HFF-Myc (cell line): ENCODE data around the gene AOAH.

Experiments
- DNase-seq: peaks from one replicate; pipeline ENCODE4 v3.0.0-alpha.2; 2011; ENCODE audit warnings: low read depth; ENCODE audit errors: extremely low read depth
- H3K4me3 ChIP-seq: replicated peaks from 2 replicates; pipeline ENCODE4 v1.5.1; 2011; ENCODE audit warnings: low read depth, mild to moderate bottlenecking, control low read depth, low read length
- TF ChIP-seq, protein P1 (sequence below): IDR thresholded peaks from 2 replicates; pipeline ENCODE4 v1.5.1; 2012; ENCODE audit warnings: mild to moderate bottlenecking, low read depth, low read length, control low read depth; ENCODE audit errors: missing control alignments

The AOAH gene

DNA sequence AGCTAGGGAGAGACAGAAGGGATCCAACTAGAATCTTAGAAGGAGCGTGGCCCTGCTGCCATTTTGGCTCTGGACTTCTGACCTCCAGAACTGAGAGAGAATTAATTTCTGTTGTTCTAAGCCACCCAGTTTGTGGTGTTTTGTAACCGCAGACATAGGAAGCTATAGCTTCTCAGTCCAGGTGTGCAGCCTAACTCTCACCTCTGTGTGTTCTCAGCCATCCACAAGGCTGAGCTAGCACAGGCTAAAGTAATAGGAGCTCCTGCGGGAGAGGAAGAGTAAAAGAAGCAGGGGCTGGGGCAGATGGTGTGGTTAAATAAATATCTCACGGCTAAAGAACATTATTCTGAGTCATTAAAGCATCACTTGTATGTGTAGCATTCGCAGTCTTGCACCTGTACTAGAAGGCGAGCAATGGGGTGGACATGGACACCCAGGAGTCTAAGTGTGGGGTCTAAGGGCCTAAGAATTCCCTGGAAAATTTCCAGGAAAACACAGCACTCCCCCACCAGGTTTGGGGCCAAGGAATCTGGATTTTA lies 94.1 kb downstream of the AOAH start:
- no peak for DNase-seq

DNA sequence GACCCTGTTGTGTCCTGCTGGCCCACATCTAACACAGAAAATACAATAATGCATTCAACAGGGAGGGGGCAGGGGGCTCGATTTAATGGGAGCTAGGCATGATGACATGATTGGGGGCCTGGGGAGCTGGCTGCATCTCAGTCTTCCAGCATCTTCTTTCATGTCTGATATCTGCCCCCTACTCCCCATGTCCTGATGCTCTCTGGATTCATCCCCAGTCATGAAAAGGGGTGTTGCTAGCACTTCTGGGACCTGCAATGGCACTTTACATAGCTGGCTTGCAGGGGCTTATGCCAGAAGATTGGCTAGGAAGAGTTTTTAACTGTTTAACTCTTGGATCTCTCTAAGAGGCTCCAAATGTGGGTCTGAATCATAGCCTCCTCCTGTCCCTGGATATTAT lies 94.9 kb downstream of the AOAH start:
- TF ChIP-seq, protein P1, sequence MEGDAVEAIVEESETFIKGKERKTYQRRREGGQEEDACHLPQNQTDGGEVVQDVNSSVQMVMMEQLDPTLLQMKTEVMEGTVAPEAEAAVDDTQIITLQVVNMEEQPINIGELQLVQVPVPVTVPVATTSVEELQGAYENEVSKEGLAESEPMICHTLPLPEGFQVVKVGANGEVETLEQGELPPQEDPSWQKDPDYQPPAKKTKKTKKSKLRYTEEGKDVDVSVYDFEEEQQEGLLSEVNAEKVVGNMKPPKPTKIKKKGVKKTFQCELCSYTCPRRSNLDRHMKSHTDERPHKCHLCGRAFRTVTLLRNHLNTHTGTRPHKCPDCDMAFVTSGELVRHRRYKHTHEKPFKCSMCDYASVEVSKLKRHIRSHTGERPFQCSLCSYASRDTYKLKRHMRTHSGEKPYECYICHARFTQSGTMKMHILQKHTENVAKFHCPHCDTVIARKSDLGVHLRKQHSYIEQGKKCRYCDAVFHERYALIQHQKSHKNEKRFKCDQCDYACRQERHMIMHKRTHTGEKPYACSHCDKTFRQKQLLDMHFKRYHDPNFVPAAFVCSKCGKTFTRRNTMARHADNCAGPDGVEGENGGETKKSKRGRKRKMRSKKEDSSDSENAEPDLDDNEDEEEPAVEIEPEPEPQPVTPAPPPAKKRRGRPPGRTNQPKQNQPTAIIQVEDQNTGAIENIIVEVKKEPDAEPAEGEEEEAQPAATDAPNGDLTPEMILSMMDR = no peak
- DNase-seq = no peak

More for the DNA sequence above, 94.1 kb downstream of the AOAH start:
- no peak overlapping the region for H3K4me3 ChIP-seq
- TF ChIP-seq, protein P1 = no peak

DNA sequence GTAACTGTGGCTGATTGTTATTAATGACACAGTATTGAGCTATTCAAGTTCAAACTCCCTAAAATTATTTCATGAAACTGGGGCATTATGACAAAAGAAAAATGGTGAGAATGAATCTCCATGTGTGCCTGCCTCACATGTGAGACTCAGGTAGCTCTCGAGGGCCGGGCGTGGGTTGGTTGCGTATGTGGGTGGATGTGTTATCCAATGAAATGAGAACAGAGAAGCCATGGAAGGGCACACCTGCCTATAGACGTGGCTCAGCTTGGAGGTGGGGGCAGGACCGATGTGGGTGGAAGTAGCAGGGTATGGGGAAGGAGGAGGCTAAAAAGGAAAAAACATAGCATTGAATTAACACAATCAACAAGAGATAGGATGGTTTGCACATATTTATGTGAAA lies 96.5 kb downstream of the AOAH start:
- TF ChIP-seq, protein P1 = no peak
- DNase-seq = no peak
- H3K4me3 ChIP-seq = no peak overlapping the region

More for the DNA sequence above, 94.9 kb downstream of the AOAH start:
- H3K4me3 ChIP-seq = no peak overlapping the region

DNA sequence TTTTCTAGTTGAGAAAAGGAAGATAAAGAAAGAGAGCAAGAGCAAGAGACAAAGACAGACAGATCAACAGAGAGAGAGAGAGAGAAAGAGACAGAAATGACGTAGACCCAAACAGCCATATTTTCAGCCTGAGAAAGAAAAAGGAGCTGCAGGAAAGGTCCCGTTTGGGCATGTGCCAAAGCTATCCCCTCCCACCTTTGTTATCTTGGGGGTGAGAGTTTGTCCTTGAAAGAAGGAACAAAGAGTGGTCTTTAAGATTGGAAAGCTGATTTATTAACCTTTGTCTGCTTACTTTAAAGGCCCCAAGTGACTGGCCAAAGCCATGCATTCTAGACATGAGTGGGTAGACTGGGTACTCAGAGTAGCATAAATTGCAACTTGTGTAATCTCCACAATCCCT lies 98.2 kb downstream of the AOAH start:
- TF ChIP-seq, protein P1 = no peak
- no peak overlapping the region for H3K4me3 ChIP-seq
- no peak for DNase-seq

DNA sequence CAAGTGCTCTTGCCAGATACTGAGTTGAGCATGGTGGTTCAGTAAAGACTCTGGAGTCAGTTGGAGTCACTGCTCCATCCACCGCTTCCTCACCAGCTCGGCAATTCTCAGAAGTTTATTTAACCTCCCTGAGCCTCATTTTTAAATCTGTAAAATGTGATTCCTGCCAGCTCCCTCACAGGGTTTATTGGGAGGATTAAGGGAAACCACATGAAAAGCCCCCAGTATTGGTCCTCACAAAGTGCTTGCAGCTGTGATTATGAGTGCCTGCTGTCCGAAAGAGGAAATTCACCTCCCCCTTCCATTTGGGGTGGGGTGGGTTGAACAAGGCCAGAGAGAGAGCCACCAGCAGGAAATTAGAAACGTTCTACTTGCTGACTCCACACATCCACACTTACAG lies 99.0 kb downstream of the AOAH start:
- H3K4me3 ChIP-seq = no peak overlapping the region
- TF ChIP-seq, protein P1 = no peak
- DNase-seq = peak; percentile 25

DNA sequence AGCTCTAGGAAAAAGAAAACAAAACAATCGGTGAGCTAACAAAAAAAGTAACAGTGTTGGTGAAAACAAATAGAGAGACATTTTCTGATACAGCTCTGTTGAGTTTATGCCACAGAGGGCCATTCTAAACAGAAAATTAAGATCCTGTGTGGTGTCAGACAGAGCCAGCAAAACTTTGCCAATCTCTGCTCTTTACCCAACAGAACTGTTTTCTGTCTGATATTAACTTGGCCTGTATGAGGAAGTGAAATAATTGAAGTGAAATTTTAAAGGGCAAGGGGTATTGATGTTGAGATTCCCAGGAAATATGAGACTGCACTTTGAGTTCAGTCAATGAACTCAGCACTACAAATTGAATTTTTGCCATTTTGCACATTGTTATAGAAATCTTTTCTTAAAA lies 101.0 kb downstream of the AOAH start:
- no peak for DNase-seq
- H3K4me3 ChIP-seq = no peak overlapping the region
- TF ChIP-seq, protein P1 = no peak

DNA sequence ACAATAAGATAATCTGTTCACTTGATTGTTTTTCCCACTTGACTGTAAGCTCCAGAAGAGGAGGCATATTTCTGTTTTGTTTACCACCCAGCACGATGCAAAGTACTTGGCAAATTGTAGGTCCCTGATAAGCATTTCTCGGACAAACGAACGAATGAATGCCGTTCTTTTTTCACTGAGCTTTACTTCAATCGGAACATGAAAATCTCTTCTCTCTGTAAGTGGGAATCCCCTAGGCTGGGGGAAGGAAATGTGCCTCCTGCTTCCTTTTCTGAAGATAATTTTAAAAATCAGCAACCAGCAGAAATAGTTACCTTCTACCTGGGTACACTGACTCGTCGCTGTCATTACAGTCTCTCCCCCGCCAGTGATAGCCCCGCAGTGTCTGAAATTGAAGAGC lies 102.9 kb downstream of the AOAH start:
- no peak for DNase-seq
- no peak overlapping the region for H3K4me3 ChIP-seq
- TF ChIP-seq, protein P1 = no peak
